ENCODE measurements around the gene CD79B.

The CD79B gene

DNA sequence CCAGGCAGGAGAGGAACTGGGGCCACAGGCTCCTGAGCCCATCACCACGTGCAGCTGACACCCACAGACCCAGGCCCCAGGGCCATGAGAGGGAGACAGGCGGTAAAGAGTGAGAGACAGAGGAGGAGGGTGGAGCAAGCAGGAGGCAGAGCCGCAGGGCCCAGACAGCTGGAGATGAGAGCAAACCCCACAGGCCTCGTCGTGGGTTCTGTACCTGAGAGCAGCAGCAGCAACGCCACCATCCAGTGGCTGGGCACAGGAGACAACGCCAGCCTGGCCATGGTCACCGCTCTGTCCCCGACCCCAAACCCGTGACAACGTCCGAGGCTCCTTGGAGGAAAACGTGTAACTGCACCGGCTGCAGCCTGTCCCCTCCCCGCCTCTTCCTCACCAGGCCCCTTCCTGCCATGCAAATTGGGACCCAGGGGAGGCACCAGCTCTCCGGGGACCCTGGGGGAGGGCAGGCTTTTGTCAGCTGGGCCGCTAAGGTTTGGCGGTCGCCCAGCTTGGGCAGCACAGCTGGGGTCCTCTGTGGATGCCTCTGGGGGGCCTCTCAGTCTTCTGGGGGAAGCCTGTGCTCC lies at the start of gene CD79B:
CD79B (minus strand) TSS at position 351 of the 581 bp plus-strand sequence; CDS start at position 281, 70 bp downstream.
- no peak for DNase-seq

- DNase-seq = no peak
Measured at GRCh38 chr17:63978272-63979200, 46.4 kb upstream of the CD79B start.

DNA sequence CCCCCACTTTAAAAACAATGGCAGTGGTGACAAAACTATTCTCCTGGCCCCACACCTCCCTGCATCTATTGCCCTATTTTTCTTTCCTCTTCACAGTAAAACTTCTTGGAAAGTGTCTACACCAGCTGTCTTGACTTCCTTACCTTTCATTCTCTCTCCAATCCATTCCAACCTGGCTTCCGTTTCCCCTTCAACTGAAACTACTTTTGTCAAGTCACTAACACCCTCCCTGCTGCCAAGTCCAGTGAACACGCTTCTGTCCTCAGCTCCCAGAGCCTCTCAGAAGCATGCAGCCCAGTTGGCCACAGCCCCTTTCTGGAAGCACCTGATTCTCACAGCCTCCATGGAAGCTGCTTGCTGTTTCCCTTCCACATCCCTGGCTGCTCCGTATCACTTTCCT lies 44.6 kb upstream of the CD79B start:
- no peak for DNase-seq

- no peak for DNase-seq
Measured at GRCh38 chr17:63975541-63976092, 43.5 kb upstream of the CD79B start.

DNA sequence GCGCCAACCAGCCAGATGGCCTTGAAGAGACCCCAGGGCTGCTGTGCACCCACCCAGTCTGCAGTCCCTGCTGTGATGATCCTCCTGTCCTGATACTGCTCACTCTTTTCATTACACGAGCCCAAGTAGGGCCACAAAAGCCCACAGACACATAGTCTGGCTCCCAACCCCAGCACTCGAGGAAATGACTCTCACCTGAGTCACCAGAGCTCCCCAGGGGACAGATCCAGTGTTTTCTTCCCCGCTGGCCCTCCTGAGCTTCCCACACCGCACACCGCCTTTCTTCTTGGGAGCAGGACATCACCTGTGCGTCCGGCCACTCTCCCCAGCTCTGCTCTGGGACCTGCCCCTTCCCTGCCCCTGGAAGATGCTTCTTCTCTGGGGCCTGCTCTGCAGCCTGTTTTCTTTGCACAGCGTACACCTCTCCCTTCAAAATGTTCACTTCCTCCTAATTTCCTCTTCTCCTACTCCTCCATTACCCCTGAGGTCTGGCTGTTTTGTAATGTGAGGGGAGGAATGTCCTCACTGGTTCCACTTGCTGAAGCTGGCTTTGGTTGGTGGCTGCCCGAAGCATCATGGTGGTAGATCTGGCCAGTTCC lies 42.6 kb upstream of the CD79B start:
- DNase-seq = no peak

- DNase-seq = no peak
Measured at GRCh38 chr17:63973930-63974593, 41.9 kb upstream of the CD79B start.

DNA sequence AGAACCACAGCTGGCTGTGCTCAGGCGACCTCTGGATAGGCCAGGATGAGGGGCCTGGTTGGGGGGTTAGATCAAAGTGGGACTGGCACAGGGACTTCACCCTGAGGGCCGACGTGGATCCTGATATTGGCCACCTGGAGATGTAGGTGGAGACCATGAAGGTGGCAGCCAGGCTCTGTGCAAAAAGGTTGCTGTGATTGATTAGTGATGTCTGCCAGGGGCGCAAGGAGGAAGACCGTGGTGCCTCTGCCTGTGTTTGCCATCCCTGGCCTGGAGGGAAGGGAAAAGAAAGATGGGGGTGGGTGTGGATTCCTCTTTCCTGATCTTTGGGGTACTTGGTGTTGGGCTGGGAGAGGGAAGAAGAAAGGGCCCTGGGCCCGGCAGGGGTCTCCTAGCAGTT lies 41.1 kb upstream of the CD79B start:
- no peak for DNase-seq

DNA sequence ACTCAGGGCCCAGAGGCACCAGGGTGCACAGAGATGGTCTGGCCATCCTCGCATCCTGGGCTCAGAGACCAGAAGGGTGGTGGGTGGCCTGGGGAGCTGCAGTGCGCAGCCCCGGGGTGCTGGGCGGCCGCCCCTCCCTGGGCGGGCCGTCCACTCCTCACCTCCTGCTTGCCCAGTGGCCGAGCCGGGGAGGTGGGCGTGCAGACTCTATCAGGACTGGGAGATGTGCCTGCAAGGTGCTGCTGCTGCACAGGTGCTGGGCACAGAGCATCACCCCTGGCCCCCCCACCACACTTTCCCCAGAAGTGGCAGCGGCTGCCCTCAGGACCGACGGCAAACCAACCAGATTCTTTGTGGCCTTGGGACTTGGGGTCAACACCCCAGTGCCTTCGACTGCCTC lies 40.7 kb upstream of the CD79B start, which contains the start of gene SCN4A:
SCN4A (minus strand) TSS at position 123 of the 400 bp plus-strand sequence; CDS start at position 46, 77 bp downstream.
- no peak for DNase-seq

- no peak for DNase-seq
Measured at GRCh38 chr17:63969278-63969677, 37.1 kb upstream of the CD79B start.

DNA sequence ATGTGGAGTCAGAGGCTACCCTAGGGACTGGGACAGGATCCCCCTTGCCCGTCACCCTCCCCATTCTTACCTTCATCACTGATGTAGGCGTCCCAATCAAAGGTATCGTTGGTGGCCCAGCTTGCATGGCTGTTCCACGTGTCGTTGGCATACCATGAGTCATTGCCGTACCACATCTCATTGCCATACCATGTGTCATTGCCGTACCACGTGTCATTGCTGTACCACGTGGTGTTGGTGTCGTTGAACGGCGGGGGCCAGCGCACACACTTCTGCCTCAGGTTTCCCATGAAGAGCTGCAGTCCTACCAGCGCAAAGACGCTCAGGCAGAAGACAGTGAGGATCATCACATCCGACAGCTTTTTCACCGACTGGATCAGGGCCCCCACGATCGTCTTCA lies 35.8 kb upstream of the CD79B start:
- DNase-seq = no peak

GRCh38 chr17:63966646-63967264 lies 34.6 kb upstream of the CD79B start:
- DNase-seq = no peak

GRCh38 chr17:63963123-63963522 lies 31.0 kb upstream of the CD79B start:
- DNase-seq = no peak

GRCh38 chr17:63962298-63962744 lies 30.2 kb upstream of the CD79B start:
- no peak for DNase-seq

DNA sequence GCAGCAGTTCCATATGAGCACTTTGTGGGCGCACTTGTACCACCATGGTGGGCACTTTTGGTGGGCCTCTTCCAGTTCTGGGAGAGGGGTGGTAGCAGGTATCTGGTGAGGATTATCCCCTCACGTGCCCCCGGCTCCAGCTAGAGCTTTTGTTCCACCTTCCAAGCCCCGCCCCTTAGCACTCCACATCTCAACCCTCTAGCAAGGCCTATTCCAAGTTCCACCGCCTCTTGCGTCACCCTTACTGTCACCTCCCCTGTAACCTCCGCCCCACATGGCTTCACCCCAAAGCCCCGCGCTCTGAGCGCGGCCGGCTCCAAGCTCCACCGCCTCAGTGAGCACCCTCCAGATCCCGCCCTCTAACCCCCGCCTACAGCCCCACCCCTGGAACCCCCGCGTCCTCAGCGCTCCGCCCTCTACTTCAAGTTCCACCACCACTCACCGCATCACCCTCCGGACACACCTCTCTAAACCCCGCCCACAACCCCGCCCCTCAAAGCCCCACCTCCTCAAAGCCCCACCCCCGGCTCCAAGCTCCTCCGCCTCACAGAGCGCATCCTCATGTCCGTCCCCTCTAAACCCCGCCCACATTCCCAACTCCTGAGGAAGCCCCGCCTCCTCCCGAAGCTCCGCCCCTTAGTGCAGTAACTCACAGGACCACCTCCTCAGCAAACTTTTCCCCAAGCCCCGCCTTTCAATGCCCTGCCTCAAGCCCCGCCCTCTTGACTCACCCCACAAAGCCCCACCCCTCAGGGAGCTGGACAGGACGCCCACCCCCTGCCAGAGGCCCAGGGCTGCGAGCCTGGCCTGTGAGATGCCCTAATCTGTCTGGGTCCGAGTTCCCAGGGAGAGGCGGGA lies 29.5 kb upstream of the CD79B start:
- no peak for DNase-seq

DNA sequence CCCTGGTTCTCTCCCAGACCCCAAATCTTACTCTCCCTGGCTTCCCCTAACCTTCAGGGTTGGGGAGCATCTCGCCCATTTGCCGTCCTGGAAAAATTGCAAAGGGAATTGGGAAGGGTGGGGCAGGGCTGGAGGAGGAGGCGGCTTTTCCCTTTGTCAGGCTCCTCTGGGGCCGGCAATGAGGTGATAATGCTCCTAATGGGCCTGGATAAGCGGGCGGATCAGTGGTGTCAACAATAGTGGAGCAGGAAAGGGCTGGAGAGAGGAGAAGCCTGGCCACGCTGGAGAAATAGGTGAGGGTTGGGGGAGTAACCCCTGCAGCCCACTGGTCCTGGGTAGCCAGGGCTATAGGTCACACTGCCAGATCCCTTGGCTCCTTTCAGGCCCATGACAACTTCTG lies 28.3 kb upstream of the CD79B start:
- DNase-seq = no peak

GRCh38 chr17:63960006-63960405 lies 27.9 kb upstream of the CD79B start:
- DNase-seq = no peak

GRCh38 chr17:63956296-63956920 lies 24.3 kb upstream of the CD79B start:
- DNase-seq = no peak

DNA sequence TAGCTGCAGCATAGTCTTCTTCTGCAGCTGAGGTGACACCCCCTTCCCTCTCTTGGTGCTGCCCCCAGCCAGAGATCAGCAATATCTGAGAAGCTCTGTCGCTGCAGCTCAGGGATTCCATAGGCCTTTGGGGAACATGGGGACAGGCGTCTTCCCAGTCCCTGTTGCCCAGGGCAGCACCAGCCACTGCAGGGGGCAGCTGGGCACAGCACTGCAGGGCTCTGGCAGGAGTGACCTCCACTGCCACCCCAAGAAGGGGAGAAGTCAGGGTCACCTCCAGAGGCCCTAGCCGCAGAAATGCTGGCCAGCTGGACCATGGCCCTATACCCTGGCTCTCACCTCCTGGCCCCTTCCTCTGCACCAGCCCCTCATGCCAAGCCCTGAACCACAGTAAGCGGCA lies 23.7 kb upstream of the CD79B start:
- DNase-seq = no peak

GRCh38 chr17:63955232-63955631 lies 23.1 kb upstream of the CD79B start:
- DNase-seq = no peak

- DNase-seq = no peak
Measured at GRCh38 chr17:63954402-63955063, 22.4 kb upstream of the CD79B start.
